HCT116 (cell line): ENCODE results near the gene RCOR3. TPM values are rescaled to one million over a fixed set of nuclear protein-coding genes. Genes with fewer than 3 reads are reported as not detected.

Source experiments
- ATAC-seq: fragments of 200-7000 bp; cut with Tn5 transposase; 2 replicates; pipeline ENCODE4 v1.9.1; 2020; ENCODE audit warnings: mild to moderate bottlenecking, moderate library complexity
- BruUV-seq: library from RNA; stranded (reverse); fragments of 400-500 nt; replicated peaks from 2 replicates; lab custom pipeline; 2021; lab: Mats Ljungman, UMichigan
- CTCF ChIA-PET: fragments of 300-600 bp; sonication (Branson Sonifier 250); formaldehyde crosslinking; loops from one replicate; lab custom pipeline; 2021; ENCODE audit warnings: antibody characterized with exemption; lab: Charles Lee
- POLR2A ChIA-PET: fragments of 300-600, 350-600 bp; sonication (Branson Sonifier 250); formaldehyde crosslinking; loops from one replicate; lab custom pipeline; 2021; ENCODE audit warnings: antibody characterized with exemption; lab: Charles Lee
- RAD21 ChIA-PET, 2 experiments: fragments of 300-600 bp; sonication (Branson Sonifier 250); formaldehyde crosslinking; loops; one replicate each; lab custom pipeline; 2023; ENCODE audit warnings: low total read pairs in 2 of 2; ENCODE audit not compliant: uncharacterized antibody in 2 of 2, unreplicated experiment in 2 of 2, low non-redundant PET in 1 of 2; lab: Charles Lee
- DNase-seq: peaks from one replicate; pipeline ENCODE4 v3.0.0-alpha.2; 2010; ENCODE audit warnings: low read depth, low spot score
- H2AFZ ChIP-seq: fragments of 200-600 bp; shearing (Covaris generic), sonication (generic); 2 replicates; pipeline ENCODE4 v1.6.1; 2017; ENCODE audit warnings: low read depth, mixed run types, mixed read lengths, antibody characterized with exemption, low read length; ENCODE audit not compliant: poor library complexity, severe bottlenecking
- H3K27ac ChIP-seq: 2 replicates; pipeline ENCODE4 v1.5.1; 2012; ENCODE audit warnings: low read depth, low read length
- H3K27me3 ChIP-seq: fragments of 200-600 bp; sonication (generic); 2 replicates; pipeline ENCODE4 v1.6.1; 2016; ENCODE audit warnings: mixed run types, low read length, mixed read lengths; ENCODE audit not compliant: insufficient read depth
- H3K36me3 ChIP-seq, 2 experiments: fragments of 200-500 bp in 1 of 2; fragments of 200-600 bp in 1 of 2; sonication (Bioruptor generic) in 1 of 2; sonication (generic) in 1 of 2; 2 replicates each; pipeline versions ENCODE4 v1.5.1 to v1.6.1; 2014 to 2016; ENCODE audit warnings: low read length in 2 of 2, inconsistent platforms in 1 of 2, mixed read lengths in 1 of 2, mixed run types in 1 of 2; ENCODE audit not compliant: insufficient read depth in 2 of 2, control insufficient read depth in 1 of 2
- H3K4me1 ChIP-seq, 2 experiments: fragments of 200-600 bp in 1 of 2; sonication (generic) in 1 of 2; 2 replicates each; pipeline versions ENCODE4 v1.5.1 to v1.6.1; 2012 to 2017; ENCODE audit warnings: low read length in 2 of 2, inconsistent platforms in 1 of 2, mild to moderate bottlenecking in 1 of 2, mixed read lengths in 1 of 2, mixed run types in 1 of 2, moderate library complexity in 1 of 2; ENCODE audit not compliant: insufficient read depth in 2 of 2, control insufficient read depth in 1 of 2
- H3K4me2 ChIP-seq: fragments of 200-600 bp; sonication (generic); 2 replicates; pipeline ENCODE4 v1.6.1; 2017; ENCODE audit warnings: mixed run types, low read length, mixed read lengths
- H3K4me3 ChIP-seq, 2 experiments: fragments of 200-600 bp in 1 of 2; sonication (generic) in 1 of 2; replicated peaks in 1 of 2; 2 replicates each; pipeline ENCODE4 v1.5.1; 2011 to 2016; ENCODE audit warnings: low read length in 2 of 2, control low read depth in 1 of 2, low read depth in 1 of 2, mild to moderate bottlenecking in 1 of 2, mixed read lengths in 1 of 2, mixed run types in 1 of 2
- H3K79me2 ChIP-seq: fragments of 200-600 bp; sonication (generic); 2 replicates; pipeline ENCODE4 v1.6.1; 2017; ENCODE audit warnings: mild to moderate bottlenecking, mixed run types, low read length, moderate library complexity, mixed read lengths; ENCODE audit not compliant: insufficient read depth
- H3K9ac ChIP-seq: fragments of 200-600 bp; sonication (generic); 2 replicates; pipeline ENCODE4 v1.6.1; 2016; ENCODE audit warnings: low read length, mixed read lengths
- H3K9me2 ChIP-seq: fragments of 200-600 bp; sonication (generic), shearing (Covaris generic); 2 replicates; pipeline ENCODE4 v1.6.1; 2017; ENCODE audit warnings: mixed run types, mild to moderate bottlenecking, moderate library complexity; ENCODE audit not compliant: insufficient read depth
- H3K9me3 ChIP-seq, 2 experiments: fragments of 200-500 bp in 1 of 2; fragments of 200-600 bp in 1 of 2; sonication (Bioruptor generic) in 1 of 2; sonication (generic) in 1 of 2; 2 replicates each; pipeline ENCODE4 v1.6.1; 2014 to 2017; ENCODE audit warnings: low read length in 2 of 2, mixed read lengths in 2 of 2, inconsistent platforms in 1 of 2, low read depth in 1 of 2, mild to moderate bottlenecking in 1 of 2, mixed run types in 1 of 2, moderate library complexity in 1 of 2; ENCODE audit not compliant: control insufficient read depth in 1 of 2, insufficient read depth in 1 of 2
- H4K20me1 ChIP-seq: fragments of 200-600 bp; sonication (generic), shearing (Covaris generic); 2 replicates; pipeline ENCODE4 v1.6.1; 2017; ENCODE audit warnings: mixed run types, mild to moderate bottlenecking, moderate library complexity; ENCODE audit not compliant: insufficient read depth
- CBX3 ChIP-seq: IDR thresholded peaks from 2 replicates; pipeline ENCODE4 v1.6.1; 2012; ENCODE audit warnings: low read depth
- CEBPB ChIP-seq: IDR thresholded peaks from 2 replicates; pipeline ENCODE4 v1.6.1; 2012; ENCODE audit warnings: low read depth
- EZH2 ChIP-seq: fragments of 200-600 bp; sonication (generic); IDR thresholded peaks from 2 replicates; pipeline ENCODE4 v1.6.1; 2017; ENCODE audit warnings: antibody characterized with exemption, mixed run types
- POLR2AphosphoS5 ChIP-seq: IDR thresholded peaks from 2 replicates; pipeline ENCODE4 v1.6.1; 2011; ENCODE audit warnings: mild to moderate bottlenecking, low read depth, low read length, moderate library complexity
- SRF ChIP-seq: IDR thresholded peaks from 2 replicates; pipeline ENCODE4 v1.6.1; 2012; ENCODE audit warnings: low read depth
- YY1 ChIP-seq: IDR thresholded peaks from 2 replicates; pipeline ENCODE4 v1.6.1; 2011; ENCODE audit warnings: low read length, low read depth, moderate library complexity, mild to moderate bottlenecking; ENCODE audit not compliant: insufficient replicate concordance; ENCODE audit errors: extremely low read depth
- ZFX ChIP-seq: fragments of 450-650 bp; IDR thresholded peaks from 2 replicates; pipeline ENCODE4 v1.6.1; 2017
- intact Hi-C: fragments of 100-400 bp; cut with micrococcal nuclease; formaldehyde crosslinking; loops from 2 replicates; pipeline ENCODE4 v1.10.0; 2022
- total RNA-seq: library from RNA; stranded (reverse); gene quantifications from one replicate; pipeline ENCODE4 v1.2.1, GENCODE V29; 2021; ENCODE audit not compliant: unreplicated experiment
- TF ChIP-seq, protein P1 (sequence below), 3 experiments: fragments of 200-600 bp in 1 of 3; sonication (generic) in 1 of 3; IDR thresholded peaks in 2 of 3; conservative IDR thresholded peaks in 1 of 3; 2 replicates each; pipeline ENCODE4 v1.5.1; 2012 to 2017; ENCODE audit warnings: low read depth in 2 of 3, low read length in 2 of 3, antibody characterized with exemption in 1 of 3, borderline replicate concordance in 1 of 3, control low read depth in 1 of 3, mild to moderate bottlenecking in 1 of 3, mixed read lengths in 1 of 3, mixed run types in 1 of 3, moderate library complexity in 1 of 3; ENCODE audit not compliant: insufficient read depth in 1 of 3

Gene RCOR3
- total RNA-seq, 1 experiment from 2014 or later = 25.7 TPM

DNA sequence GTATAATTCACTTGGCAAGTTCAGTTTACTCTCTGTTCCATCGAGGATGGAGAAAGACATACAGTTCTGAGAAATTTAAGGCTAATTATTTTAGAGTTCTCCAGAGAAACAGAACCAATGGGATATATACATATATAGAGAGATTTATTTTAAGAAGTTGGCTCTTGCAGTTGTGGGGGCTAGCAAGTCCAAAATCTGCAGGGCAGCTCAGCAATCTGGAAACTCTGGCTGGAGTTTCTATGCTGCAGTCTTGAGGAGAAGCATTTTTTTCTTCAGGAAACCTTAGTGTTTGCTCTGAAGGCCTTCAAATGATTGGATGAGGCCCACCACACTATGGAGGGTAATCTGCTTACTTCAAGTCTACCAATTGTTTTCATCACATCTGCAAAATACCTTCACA, 102.0 kb downstream of the RCOR3 start:
- Histone ChIP-seq H3K9me3 (no peaks in the 10 kb centered on the region), H2AFZ (no peak overlapping the region), H3K27ac (no peak overlapping the region), H3K4me3 (no peak overlapping the region), H3K36me3 (no peaks in the 10 kb centered on the region), H3K9me2 (no peaks in the 10 kb centered on the region), H3K79me2 (no peaks in the 10 kb centered on the region), H3K4me1 (0 out of 4 replicates have a peak, but pooled peaks cover 0 to 5% of the 10 kb centered on the region in 2 experiments), H3K4me2 (no peak overlapping the region), H3K9ac (no peak overlapping the region), H3K27me3 (no peaks in the 10 kb centered on the region), H4K20me1 (no peaks in the 10 kb centered on the region)
- TF ChIP-seq YY1 = no peak
- no peak for TF ChIP-seq CBX3
- TF ChIP-seq SRF = no peak
- TF ChIP-seq POLR2AphosphoS5 = no peak
- no peak for TF ChIP-seq EZH2
- TF ChIP-seq ZFX = no peak
- no peak for TF ChIP-seq CEBPB
- TF ChIP-seq, protein P1, sequence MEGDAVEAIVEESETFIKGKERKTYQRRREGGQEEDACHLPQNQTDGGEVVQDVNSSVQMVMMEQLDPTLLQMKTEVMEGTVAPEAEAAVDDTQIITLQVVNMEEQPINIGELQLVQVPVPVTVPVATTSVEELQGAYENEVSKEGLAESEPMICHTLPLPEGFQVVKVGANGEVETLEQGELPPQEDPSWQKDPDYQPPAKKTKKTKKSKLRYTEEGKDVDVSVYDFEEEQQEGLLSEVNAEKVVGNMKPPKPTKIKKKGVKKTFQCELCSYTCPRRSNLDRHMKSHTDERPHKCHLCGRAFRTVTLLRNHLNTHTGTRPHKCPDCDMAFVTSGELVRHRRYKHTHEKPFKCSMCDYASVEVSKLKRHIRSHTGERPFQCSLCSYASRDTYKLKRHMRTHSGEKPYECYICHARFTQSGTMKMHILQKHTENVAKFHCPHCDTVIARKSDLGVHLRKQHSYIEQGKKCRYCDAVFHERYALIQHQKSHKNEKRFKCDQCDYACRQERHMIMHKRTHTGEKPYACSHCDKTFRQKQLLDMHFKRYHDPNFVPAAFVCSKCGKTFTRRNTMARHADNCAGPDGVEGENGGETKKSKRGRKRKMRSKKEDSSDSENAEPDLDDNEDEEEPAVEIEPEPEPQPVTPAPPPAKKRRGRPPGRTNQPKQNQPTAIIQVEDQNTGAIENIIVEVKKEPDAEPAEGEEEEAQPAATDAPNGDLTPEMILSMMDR (IDR thresholded peaks at IDR 0.05 in 2 of 3, conservative IDR thresholded peaks at IDR 0.05 in 1 of 3; ENCODE audit: borderline replicate concordance in 1 of 3, insufficient read depth in 1 of 3, low read depth in 2 of 3, low read length in 2 of 3) = no peak
- RAD21 ChIA-PET = no interaction called here
- intact Hi-C loops = no loop called here
- DNase-seq = no peak
- no TSS peak for BruUV-seq
- no peak for ATAC-seq
- POLR2A ChIA-PET = no interaction called here
- CTCF ChIA-PET = no interaction called here

Other genes with a start within 250 kb of the RCOR3 start
- not detected for gene KCNH1, start 125.2 kb upstream of the RCOR3 start, total RNA-seq
- 6.5 TPM for gene TRAF5, start 67.5 kb downstream of the RCOR3 start, total RNA-seq
- gene RD3, start 232.8 kb downstream of the RCOR3 start, total RNA-seq = not detected